ENCODE measurements around the gene MAPK10.

Gene MAPK10

DNA sequence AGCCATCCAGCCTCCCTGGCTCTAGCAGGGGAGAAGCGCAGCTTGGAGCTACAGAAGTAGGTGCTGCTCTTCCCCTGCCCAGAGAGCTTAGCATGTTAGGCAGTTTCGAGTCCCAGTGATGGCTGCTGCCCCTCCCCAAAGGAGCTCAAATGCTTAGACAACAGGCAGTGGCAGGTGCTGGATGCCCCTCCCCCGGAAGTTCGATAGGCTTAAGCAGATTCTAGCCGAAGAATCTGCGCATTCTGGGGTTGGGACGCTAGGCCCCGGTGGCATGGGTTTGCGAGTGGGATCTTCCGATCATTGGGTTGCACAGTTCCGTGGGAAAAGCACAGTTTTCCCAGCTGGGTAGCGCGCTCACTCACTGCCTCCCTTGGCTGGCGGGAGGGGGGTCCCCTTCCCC is 117.2 kb downstream of the MAPK10 start:
- H3K4me3 Mint-ChIP-seq, result no peak overlapping the region
- no peaks in the 10 kb centered on the region for H3K27me3 Mint-ChIP-seq (ENCODE audit: low read depth, poor library complexity)
- no peak for DNase-seq
- no peak overlapping the region for H3K27ac Mint-ChIP-seq
- H3K9me3 Mint-ChIP-seq, result peaks cover 42% of the 10 kb centered on the region
- H3K4me1 Mint-ChIP-seq, result peaks cover 8% of the 10 kb centered on the region
- H3K36me3 Mint-ChIP-seq (ENCODE audit: low read depth), result peaks cover 19% of the 10 kb centered on the region
- TF ChIP-seq, protein P1, sequence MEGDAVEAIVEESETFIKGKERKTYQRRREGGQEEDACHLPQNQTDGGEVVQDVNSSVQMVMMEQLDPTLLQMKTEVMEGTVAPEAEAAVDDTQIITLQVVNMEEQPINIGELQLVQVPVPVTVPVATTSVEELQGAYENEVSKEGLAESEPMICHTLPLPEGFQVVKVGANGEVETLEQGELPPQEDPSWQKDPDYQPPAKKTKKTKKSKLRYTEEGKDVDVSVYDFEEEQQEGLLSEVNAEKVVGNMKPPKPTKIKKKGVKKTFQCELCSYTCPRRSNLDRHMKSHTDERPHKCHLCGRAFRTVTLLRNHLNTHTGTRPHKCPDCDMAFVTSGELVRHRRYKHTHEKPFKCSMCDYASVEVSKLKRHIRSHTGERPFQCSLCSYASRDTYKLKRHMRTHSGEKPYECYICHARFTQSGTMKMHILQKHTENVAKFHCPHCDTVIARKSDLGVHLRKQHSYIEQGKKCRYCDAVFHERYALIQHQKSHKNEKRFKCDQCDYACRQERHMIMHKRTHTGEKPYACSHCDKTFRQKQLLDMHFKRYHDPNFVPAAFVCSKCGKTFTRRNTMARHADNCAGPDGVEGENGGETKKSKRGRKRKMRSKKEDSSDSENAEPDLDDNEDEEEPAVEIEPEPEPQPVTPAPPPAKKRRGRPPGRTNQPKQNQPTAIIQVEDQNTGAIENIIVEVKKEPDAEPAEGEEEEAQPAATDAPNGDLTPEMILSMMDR (IDR thresholded peaks at IDR 0.05), result no peak

DNA sequence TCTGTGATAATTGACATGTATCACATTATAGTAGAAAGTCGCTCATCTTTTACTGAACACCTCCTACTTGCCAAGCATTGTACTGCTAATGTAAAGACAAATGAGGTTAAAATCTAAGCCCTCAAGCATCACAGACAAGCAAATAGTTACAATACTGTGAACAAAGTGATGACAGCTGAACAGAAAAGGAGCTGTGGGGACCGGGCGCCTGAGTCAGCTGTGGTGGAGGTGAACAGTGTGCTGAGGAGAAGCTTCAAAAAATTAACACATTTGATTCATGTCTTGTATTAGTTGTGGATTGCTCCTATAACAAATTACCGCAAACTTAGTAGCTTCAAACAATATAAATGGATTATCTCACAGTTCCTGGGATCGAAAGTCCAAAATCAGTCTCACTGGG is 124.3 kb downstream of the MAPK10 start:
- H3K36me3 Mint-ChIP-seq (ENCODE audit: low read depth), result no peaks in the 10 kb centered on the region
- TF ChIP-seq, protein P1 (IDR thresholded peaks at IDR 0.05), result no peak
- DNase-seq, result no peak
- H3K27me3 Mint-ChIP-seq (ENCODE audit: low read depth, poor library complexity), result peaks cover 9% of the 10 kb centered on the region
- no peak overlapping the region for H3K4me3 Mint-ChIP-seq
- no peak overlapping the region for H3K27ac Mint-ChIP-seq
- no peaks in the 10 kb centered on the region for H3K4me1 Mint-ChIP-seq
- H3K9me3 Mint-ChIP-seq, result peaks cover 38% of the 10 kb centered on the region

DNA sequence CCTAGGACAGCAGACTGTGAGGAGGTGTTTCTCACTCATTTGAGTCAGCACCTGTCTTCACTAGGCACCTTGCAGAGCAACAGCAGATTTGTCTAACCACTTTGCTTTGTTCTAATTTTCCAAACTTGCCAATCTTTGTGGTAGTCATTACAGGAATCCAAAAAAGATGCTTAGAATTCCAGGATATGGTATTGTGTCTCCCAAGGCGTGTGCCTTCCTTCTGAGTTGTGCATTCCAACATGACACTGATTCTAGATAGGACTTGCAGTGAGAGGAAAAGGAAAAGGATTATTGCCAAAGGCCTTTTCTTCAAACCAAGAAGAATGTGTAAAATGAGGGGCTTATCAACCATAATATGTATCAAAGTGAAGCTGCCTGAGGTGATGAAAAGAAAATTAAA is 126.2 kb downstream of the MAPK10 start:
- Mint-ChIP-seq H3K4me3 (no peak overlapping the region), H3K9me3 (peaks cover 20% of the 10 kb centered on the region), H3K4me1 (no peaks in the 10 kb centered on the region), H3K27ac (no peak overlapping the region), H3K27me3 (ENCODE audit: low read depth, poor library complexity) (peaks cover 9% of the 10 kb centered on the region), H3K36me3 (ENCODE audit: low read depth) (no peaks in the 10 kb centered on the region)
- TF ChIP-seq, protein P1 (IDR thresholded peaks at IDR 0.05), result no peak
- DNase-seq, result no peak

DNA sequence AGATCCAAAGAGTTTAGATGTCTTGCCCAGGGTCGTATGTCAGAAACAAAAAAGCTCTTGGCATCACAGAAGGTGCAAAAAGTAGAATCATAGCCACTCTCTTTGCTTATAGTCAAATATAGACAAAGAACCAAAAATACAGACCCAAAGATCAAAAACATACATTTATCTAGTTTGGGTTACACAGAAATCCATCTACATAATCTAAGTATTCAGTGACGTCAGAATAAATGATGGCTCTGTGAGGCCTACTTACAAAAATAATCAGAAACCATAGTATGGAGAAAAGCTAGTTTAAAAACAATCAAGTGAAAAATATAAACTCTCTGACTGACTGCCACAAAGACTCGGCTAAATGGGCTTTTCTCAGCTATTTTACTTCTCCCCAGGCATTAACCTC is 126.8 kb downstream of the MAPK10 start:
- no peak for DNase-seq
- no peak overlapping the region for H3K27ac Mint-ChIP-seq

DNA sequence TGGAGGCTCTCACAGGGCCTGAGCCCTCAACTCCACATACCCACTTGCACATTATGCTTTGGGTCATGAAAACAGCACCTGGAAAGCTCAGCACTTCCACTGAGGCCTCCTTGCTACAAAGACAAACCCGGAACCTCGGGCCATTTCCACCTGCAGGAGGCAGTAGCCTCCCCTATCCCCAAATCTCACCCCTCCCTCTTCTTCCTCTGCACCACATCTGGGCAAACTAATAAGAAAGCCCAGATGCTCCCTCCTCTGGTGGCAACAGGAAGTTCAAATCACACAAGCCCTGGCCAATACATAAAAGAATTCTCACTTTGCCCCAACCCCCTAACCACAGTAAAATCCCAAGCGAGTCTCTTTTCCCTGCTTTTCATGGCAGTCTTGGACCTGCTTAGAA is 136.4 kb downstream of the MAPK10 start:
- Mint-ChIP-seq H3K27me3 (ENCODE audit: low read depth, poor library complexity) (peaks cover 15% of the 10 kb centered on the region), H3K9me3 (peaks cover 10% of the 10 kb centered on the region), H3K4me1 (peaks cover 5% of the 10 kb centered on the region), H3K36me3 (ENCODE audit: low read depth) (no peaks in the 10 kb centered on the region), H3K27ac (peak overlapping the region; percentile 80), H3K4me3 (no peak overlapping the region)
- TF ChIP-seq, protein P1 (IDR thresholded peaks at IDR 0.05), result peak; percentile 43
- peak; percentile 22 for DNase-seq

More for the DNA sequence above, 126.8 kb downstream of the MAPK10 start:
- Mint-ChIP-seq H3K4me1 (no peaks in the 10 kb centered on the region), H3K27me3 (ENCODE audit: low read depth, poor library complexity) (peaks cover 9% of the 10 kb centered on the region), H3K9me3 (peaks cover 14% of the 10 kb centered on the region), H3K36me3 (ENCODE audit: low read depth) (no peaks in the 10 kb centered on the region), H3K4me3 (no peak overlapping the region)
- TF ChIP-seq, protein P1 (IDR thresholded peaks at IDR 0.05), result no peak

DNA sequence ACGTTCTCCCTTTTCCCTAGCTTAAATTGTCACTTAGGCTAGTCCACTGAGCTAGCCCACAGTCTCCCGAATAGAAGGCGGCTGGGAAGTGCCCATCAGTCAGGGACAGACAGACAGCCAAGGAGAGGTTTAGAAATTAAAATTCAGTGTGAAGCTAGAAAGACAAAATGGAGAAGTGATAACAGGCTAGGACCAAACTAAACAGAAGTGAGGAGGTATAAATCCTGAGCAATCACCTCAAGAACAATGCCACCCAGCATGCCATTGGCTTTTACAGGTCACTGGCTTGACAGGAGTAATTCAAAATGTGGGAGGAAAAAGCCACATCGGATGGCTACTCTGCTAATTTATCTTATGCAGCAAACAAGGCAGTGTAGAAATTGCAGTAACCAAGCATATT is 138.9 kb downstream of the MAPK10 start:
- Mint-ChIP-seq H3K4me1 (peaks cover 5% of the 10 kb centered on the region), H3K27ac (no peak overlapping the region), H3K27me3 (ENCODE audit: low read depth, poor library complexity) (peaks cover 12% of the 10 kb centered on the region), H3K4me3 (no peak overlapping the region), H3K36me3 (ENCODE audit: low read depth) (no peaks in the 10 kb centered on the region), H3K9me3 (peaks cover 10% of the 10 kb centered on the region)
- TF ChIP-seq, protein P1 (IDR thresholded peaks at IDR 0.05), result no peak
- DNase-seq, result peak; percentile 4
